Ovary (tissue), 9 donors: ENCODE data around the gene ARHGAP8. TPM values are rescaled to one million over a fixed set of nuclear protein-coding genes. Genes with fewer than 3 reads are reported as not detected.

Experiments
- DNase-seq, 5 donors: peaks; one replicate each; pipeline ENCODE4 v3.0.0-alpha.2; 2019 to 2020
- H3K27ac ChIP-seq, 2 donors: fragments of 200-600 bp; one replicate each; pipeline versions ENCODE4 v1.5.1 to v1.8.0; 2019 to 2022
- H3K27me3 ChIP-seq: fragments of 200-600 bp; one replicate; pipeline ENCODE4 v1.8.0; 2022
- H3K36me3 ChIP-seq: fragments of 200-600 bp; sonication (generic); one replicate; pipeline ENCODE4 v1.5.1; 2019
- H3K4me1 ChIP-seq: one replicate; pipeline ENCODE4 v1.8.1; 2013; ENCODE audit warnings: mild to moderate bottlenecking, moderate library complexity; ENCODE audit not compliant: insufficient read depth
- H3K4me3 ChIP-seq: fragments of 200-600 bp; sonication (generic); one replicate; pipeline ENCODE4 v1.5.1; 2017
- H3K9me3 ChIP-seq, 2 donors: fragments of 200-600 bp in 1 of 2; sonication (generic) in 1 of 2; one replicate each; pipeline versions ENCODE4 v1.5.1 to v1.8.1; 2013 to 2019; ENCODE audit warnings: mild to moderate bottlenecking in 1 of 2, moderate library complexity in 1 of 2
- CTCF ChIP-seq, 3 donors: fragments of 450-650 bp in 2 of 3; fragments of 200-600 bp in 1 of 3; IDR thresholded peaks; one replicate each; pipeline versions ENCODE4 v1.5.1 to v1.8.0; 2016 to 2022; ENCODE audit warnings: antibody characterized with exemption in 3 of 3, mild to moderate bottlenecking in 1 of 3
- EP300 ChIP-seq: sonication (generic); formaldehyde crosslinking; IDR thresholded peaks from one replicate; pipeline ENCODE4 v1.6.1; 2017; ENCODE audit warnings: antibody characterized with exemption
- POLR2A ChIP-seq: fragments of 450-650 bp; IDR thresholded peaks from one replicate; pipeline ENCODE4 v1.6.1; 2017; ENCODE audit warnings: antibody characterized with exemption, mild to moderate bottlenecking, moderate library complexity
- WGBS, 3 donors: extraction: QIAGEN DNeasy Blood & Tissue Kit in 1 of 3; methylation state at CpG; one replicate each; pipeline versions ENCODE4 v1.1.5 to v1.1.7; 2013 to 2017; 5-methylcytosine and 5-hydroxymethylcytosine counted together
- intact Hi-C, 4 donors: fragments of 100-400 bp; cut with DNase I; formaldehyde crosslinking; loops; one replicate each; pipeline versions ENCODE4 v1.11.0 to v1.15.1; 2022 to 2023
- polyA plus RNA-seq, 2 donors: library from polyadenylated mRNA; stranded (reverse); fragments of 200-250 nt in 1 of 2; fragments of 350-450 nt in 1 of 2; fragmentation: Illumina TruSeq in 1 of 2; extraction: RNeasy Lipid Tissue Mini Kit (QIAGEN cat#74804) in 1 of 2; gene quantifications; one replicate each; pipeline ENCODE4 v1.2.3, GENCODE V29; 2013 to 2014
- total RNA-seq, 7 donors: library from RNA; depleted of rRNA in 2 of 7; stranded (reverse); fragments of >200 nt in 2 of 7; fragmentation: NEBNext Ultra II Directional in 3 of 7; extraction: Animal tissue kit (Norgen Biotek cat#: 25700) in 3 of 7; gene quantifications; one replicate each; pipeline versions ENCODE4 v1.1.0 to v1.2.4, GENCODE V29; 2016 to 2023
- donor health status: DM: no; HTN: no; CAD: no; lungs with moderate emphysema.
- donor health status: DM: no; HTN: no; CAD: no.
- donor health status: Bipolar disorder and iron deficiency.
- donor health status: DM: yes; HTN: yes; CAD: no.
- donor health status: DM: no; HTN: no; CAD: no.
- donor health status: DM: yes; HTN: yes; CAD: no.

ARHGAP8 gene
- total and polyA plus RNA-seq, 9 donors, result 0.45 to 23.8 (median 2.1) TPM

DNA sequence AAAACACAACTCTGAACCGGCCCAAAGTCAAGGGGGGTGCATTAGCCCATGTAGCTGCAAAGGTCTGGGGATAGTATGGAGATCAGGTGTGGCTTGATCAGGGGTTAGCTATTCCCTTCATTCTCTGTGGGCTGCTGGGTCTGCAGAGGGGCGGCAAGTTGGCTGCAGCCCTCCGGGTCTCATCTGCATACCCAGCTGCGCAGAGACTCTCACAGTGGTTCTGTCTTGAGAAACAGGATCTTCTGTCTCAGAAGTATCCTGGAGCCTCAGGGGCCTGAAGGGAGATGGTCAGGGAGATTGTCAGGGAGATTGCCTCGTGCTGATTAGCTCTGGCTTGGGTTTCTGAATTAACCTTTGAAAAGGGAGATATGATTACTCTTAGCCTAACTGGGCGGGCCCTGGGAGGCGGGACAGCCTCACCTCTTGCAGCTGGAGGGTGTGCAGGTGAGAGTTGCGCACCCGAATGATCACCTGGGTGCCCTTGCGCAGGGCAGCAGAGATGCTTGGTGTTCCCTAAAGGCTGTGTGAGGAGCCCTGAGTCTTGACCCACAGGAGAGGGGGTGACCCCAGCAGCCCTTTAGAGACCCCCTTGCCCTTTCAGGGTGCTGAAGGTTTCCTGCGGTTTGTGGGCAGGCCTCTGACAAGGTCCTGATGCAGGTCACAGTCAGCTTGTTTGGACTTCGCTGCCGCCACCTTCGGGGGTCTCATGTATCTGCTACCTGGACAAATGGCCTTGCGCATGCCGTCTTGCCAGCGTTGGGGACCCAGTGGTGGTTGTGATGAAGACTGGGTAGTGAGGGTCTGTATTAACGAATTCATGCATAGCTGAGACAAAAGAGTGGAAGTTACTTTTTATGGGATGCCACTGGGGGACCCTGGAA is 7.3 kb downstream of the ARHGAP8 start:
- H3K27me3 ChIP-seq, result no peaks in the 10 kb centered on the region
- no peaks in the 10 kb centered on the region for H3K36me3 ChIP-seq
- H3K27ac ChIP-seq, result no peak overlapping the region
- WGBS, 3 donors, result 91 to 94% (median 93%) methylated on average over 18 of the region's 18 CpGs
- no peak overlapping the region for H3K4me3 ChIP-seq
- TF ChIP-seq POLR2A (no peak), CTCF (IDR thresholded peaks at IDR 0.05) (no peak), EP300 (no peak)
- no peaks in the 10 kb centered on the region for H3K4me1 ChIP-seq
- no peaks in the 10 kb centered on the region for H3K9me3 ChIP-seq
- intact Hi-C loops, result no loop called here
- no peak for DNase-seq

DNA sequence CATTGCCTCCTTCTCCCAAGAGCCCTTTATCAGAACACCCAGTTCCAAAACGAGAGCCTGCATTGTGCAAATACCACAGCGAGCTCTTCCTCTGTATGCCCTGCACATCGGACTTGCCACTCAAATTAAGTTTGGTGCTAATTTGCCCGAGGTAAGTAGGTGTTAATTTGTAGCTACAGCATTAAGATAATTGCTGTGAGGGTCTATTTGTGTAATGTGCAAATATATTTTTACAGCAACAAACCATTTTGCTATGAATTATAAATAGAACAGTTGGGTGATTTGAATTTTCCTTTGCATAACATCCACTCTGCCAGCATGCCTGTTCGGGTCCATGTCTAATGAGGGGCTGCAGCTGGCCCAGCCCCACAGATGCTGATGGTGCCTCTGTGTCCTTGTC is 8.1 kb downstream of the ARHGAP8 start:
- no peaks in the 10 kb centered on the region for H3K27me3 ChIP-seq
- H3K36me3 ChIP-seq, result no peaks in the 10 kb centered on the region
- intact Hi-C loops, result no loop called here
- H3K27ac ChIP-seq, result no peak overlapping the region
- WGBS, 3 donors, result 40 to 56% (median 41%) methylated on average over 5 of the region's 5 CpGs
- H3K4me1 ChIP-seq, result no peaks in the 10 kb centered on the region
- TF ChIP-seq CTCF (IDR thresholded peaks at IDR 0.05), result no peak
- TF ChIP-seq EP300, result no peak
- no peak for TF ChIP-seq POLR2A
- no peak for DNase-seq
- no peak overlapping the region for H3K4me3 ChIP-seq
- H3K9me3 ChIP-seq, result no peaks in the 10 kb centered on the region

DNA sequence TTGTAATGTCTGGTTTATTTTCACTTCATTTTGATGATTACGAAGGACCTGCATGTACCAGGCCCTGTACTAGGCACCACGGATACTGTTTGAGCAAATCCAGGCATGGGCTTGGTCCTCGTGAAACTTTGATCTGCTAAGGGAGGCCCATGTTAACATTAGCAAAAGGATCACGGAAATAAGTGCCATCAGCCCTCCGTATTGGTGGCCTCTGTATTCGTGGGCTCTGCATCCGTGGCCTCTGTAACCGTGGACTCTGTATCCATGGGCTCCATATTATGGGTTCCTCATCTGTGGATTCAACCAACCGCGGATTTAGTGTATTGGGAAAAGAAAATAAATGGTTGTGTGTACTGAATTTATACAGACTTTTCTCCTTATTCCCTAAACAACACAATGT is 8.7 kb downstream of the ARHGAP8 start:
- Histone ChIP-seq H3K36me3 (no peaks in the 10 kb centered on the region), H3K9me3 (no peaks in the 10 kb centered on the region), H3K4me3 (no peak overlapping the region), H3K27ac (no peak overlapping the region), H3K27me3 (no peaks in the 10 kb centered on the region), H3K4me1 (no peaks in the 10 kb centered on the region)
- WGBS, 3 donors, result 77 to 90% (median 81%) methylated on average over 10 of the region's 10 CpGs
- intact Hi-C loops, result no loop called here
- TF ChIP-seq EP300 (no peak), CTCF (IDR thresholded peaks at IDR 0.05) (no peak)
- DNase-seq, result no peak

GRCh38 chr22:44764373-44764772 is 12.0 kb downstream of the ARHGAP8 start:
- DNase-seq, result no peak
- Histone ChIP-seq H3K27ac (no peak overlapping the region), H3K9me3 (no peaks in the 10 kb centered on the region), H3K4me3 (no peak overlapping the region), H3K27me3 (no peaks in the 10 kb centered on the region), H3K36me3 (no peaks in the 10 kb centered on the region), H3K4me1 (no peaks in the 10 kb centered on the region)
- TF ChIP-seq CTCF (IDR thresholded peaks at IDR 0.05) (no peak), EP300 (no peak), POLR2A (no peak)
- intact Hi-C loops, result no loop called here
- WGBS, 3 donors, result 92 to 93% (median 93%) methylated on average over 17 of the region's 17 CpGs
